ENCODE results near the gene GALE. TPM values are rescaled to one million over a fixed set of nuclear protein-coding genes. Genes with fewer than 3 reads are reported as not detected.
"Not testable (repeated sequence)": the region's sequence is repeated elsewhere in the genome, so short reads cannot be mapped to it uniquely, and the experiment has no call there.

Gene GALE
- total RNA-seq, 1 donor from 2014 or later, result 47.2 TPM

GRCh38 chr1:23838401-23838866 lies 37.9 kb upstream of the GALE start:
- H3K27ac Mint-ChIP-seq (ENCODE audit: unreplicated experiment), result no peak overlapping the region
- peaks cover 42% of the 10 kb centered on the region for H3K27me3 Mint-ChIP-seq (ENCODE audit: low read depth)
- peaks cover 11% of the 10 kb centered on the region for H3K4me1 Mint-ChIP-seq
- no peaks in the 10 kb centered on the region for H3K9me3 Mint-ChIP-seq
- H3K36me3 Mint-ChIP-seq (ENCODE audit: low read depth), result no peaks in the 10 kb centered on the region
- peak overlapping the region; percentile 84 for H3K4me3 Mint-ChIP-seq
- DNase-seq (ENCODE audit: low read depth, low spot score), result peak; percentile 50
- no peak for TF ChIP-seq CTCF (conservative IDR thresholded peaks at IDR 0.05)

GRCh38 chr1:23837908-23838307 lies 37.4 kb upstream of the GALE start:
- Mint-ChIP-seq H3K9me3 (no peaks in the 10 kb centered on the region), H3K27me3 (ENCODE audit: low read depth) (peaks cover 42% of the 10 kb centered on the region), H3K36me3 (ENCODE audit: low read depth) (no peaks in the 10 kb centered on the region), H3K4me1 (peaks cover 11% of the 10 kb centered on the region), H3K4me3 (peak overlapping the region; percentile 84), H3K27ac (ENCODE audit: unreplicated experiment) (no peak overlapping the region)
- DNase-seq (ENCODE audit: low read depth, low spot score), result no peak
- no peak for TF ChIP-seq CTCF (conservative IDR thresholded peaks at IDR 0.05)

GRCh38 chr1:23836037-23836436 lies 35.5 kb upstream of the GALE start:
- Mint-ChIP-seq H3K9me3 (no peaks in the 10 kb centered on the region), H3K4me3 (no peak overlapping the region)

GRCh38 chr1:23834156-23834555 lies 33.6 kb upstream of the GALE start:
- H3K36me3 Mint-ChIP-seq (ENCODE audit: low read depth); H3K4me3 Mint-ChIP-seq; DNase-seq (ENCODE audit: low read depth, low spot score); H3K27ac Mint-ChIP-seq (ENCODE audit: unreplicated experiment); H3K9me3 Mint-ChIP-seq: not testable (repeated sequence)
- Mint-ChIP-seq H3K27me3 (ENCODE audit: low read depth) (peaks cover 38% of the 10 kb centered on the region), H3K4me1 (peaks cover 11% of the 10 kb centered on the region)

More at GRCh38 chr1:23836037-23836436, 35.5 kb upstream of the GALE start:
- H3K36me3 Mint-ChIP-seq (ENCODE audit: low read depth), result no peaks in the 10 kb centered on the region
- H3K4me1 Mint-ChIP-seq, result peaks cover 11% of the 10 kb centered on the region
- DNase-seq (ENCODE audit: low read depth, low spot score), result no peak
- H3K27me3 Mint-ChIP-seq (ENCODE audit: low read depth), result peaks cover 38% of the 10 kb centered on the region
- no peak overlapping the region for H3K27ac Mint-ChIP-seq (ENCODE audit: unreplicated experiment)
- no peak for TF ChIP-seq CTCF (conservative IDR thresholded peaks at IDR 0.05)

- peaks cover 24% of the 10 kb centered on the region for H3K4me1 Mint-ChIP-seq
- TF ChIP-seq CTCF (conservative IDR thresholded peaks at IDR 0.05), result no peak
- H3K9me3 Mint-ChIP-seq, result no peaks in the 10 kb centered on the region
- H3K27me3 Mint-ChIP-seq (ENCODE audit: low read depth), result peaks cover 14% of the 10 kb centered on the region
- DNase-seq (ENCODE audit: low read depth, low spot score), result no peak
- no peak overlapping the region for H3K27ac Mint-ChIP-seq (ENCODE audit: unreplicated experiment)
- no peaks in the 10 kb centered on the region for H3K36me3 Mint-ChIP-seq (ENCODE audit: low read depth)
- peak overlapping the region; percentile 58 for H3K4me3 Mint-ChIP-seq
Observed at GRCh38 chr1:23827717-23828116, 27.2 kb upstream of the GALE start.

DNA sequence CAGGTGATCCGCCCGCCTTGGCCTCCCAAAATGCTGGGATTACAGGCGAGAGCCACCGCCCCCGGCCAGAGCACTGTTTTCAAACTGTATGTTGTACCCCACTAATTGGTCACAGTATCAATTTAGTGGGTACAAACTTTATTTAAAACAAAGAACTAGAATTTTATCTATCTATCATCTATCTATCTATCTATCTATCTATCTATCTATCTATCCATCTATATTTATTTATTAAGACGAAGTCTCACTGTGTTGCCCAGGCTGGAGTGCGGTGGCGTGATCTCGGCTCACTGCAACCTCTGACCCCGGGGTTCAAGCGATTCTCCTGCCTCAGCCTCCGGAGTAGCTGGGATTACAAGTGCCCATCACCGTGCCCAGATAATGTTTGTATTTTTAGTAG lies 26.0 kb upstream of the GALE start:
- Mint-ChIP-seq H3K4me3 (peak overlapping the region; percentile 59), H3K4me1 (peaks cover 24% of the 10 kb centered on the region)
- H3K9me3 Mint-ChIP-seq; DNase-seq (ENCODE audit: low read depth, low spot score); H3K36me3 Mint-ChIP-seq (ENCODE audit: low read depth); H3K27me3 Mint-ChIP-seq (ENCODE audit: low read depth); H3K27ac Mint-ChIP-seq (ENCODE audit: unreplicated experiment): not testable (repeated sequence)
